Liver (tissue), 3 donors: ENCODE measurements around the gene LYRM2.

Source experiments
- ATF3 ChIP-seq: IDR thresholded peaks from 2 replicates; pipeline ENCODE4 v1.6.1; 2016; ENCODE audit warnings: antibody characterized with exemption
- CTCF ChIP-seq: fragments of 150-350 bp; IDR thresholded peaks from 2 replicates; pipeline ENCODE4 v1.5.1; 2017; ENCODE audit warnings: improper control_type of control experiment, low read depth, low read length; ENCODE audit not compliant: missing input control
- GABPA ChIP-seq, 2 donors: IDR thresholded peaks in 1 of 2; conservative IDR thresholded peaks in 1 of 2; 2 replicates each; pipeline ENCODE4 v1.6.1; 2016; ENCODE audit warnings: antibody characterized with exemption in 2 of 2, mild to moderate bottlenecking in 1 of 2, moderate library complexity in 1 of 2
- HNF4A ChIP-seq, 2 donors: conservative IDR thresholded peaks; 2 replicates each; pipeline ENCODE4 v1.6.1; 2016; ENCODE audit warnings: antibody characterized with exemption in 2 of 2, mild to moderate bottlenecking in 2 of 2
- HNF4G ChIP-seq: IDR thresholded peaks from 2 replicates; pipeline ENCODE4 v1.6.1; 2016; ENCODE audit warnings: antibody characterized with exemption
- RAD21 ChIP-seq, 2 donors: IDR thresholded peaks; 2 replicates each; pipeline ENCODE4 v1.6.1; 2016; ENCODE audit warnings: antibody characterized with exemption in 2 of 2, mild to moderate bottlenecking in 2 of 2
- REST ChIP-seq: IDR thresholded peaks from 2 replicates; pipeline ENCODE4 v1.6.1; 2016; ENCODE audit warnings: antibody characterized with exemption, mild to moderate bottlenecking
- RXRA ChIP-seq, 2 donors: IDR thresholded peaks; 2 replicates each; pipeline ENCODE4 v1.6.1; 2017 to 2018; ENCODE audit warnings: antibody characterized with exemption in 2 of 2, mild to moderate bottlenecking in 1 of 2
- SP1 ChIP-seq: IDR thresholded peaks from 2 replicates; pipeline ENCODE4 v1.6.1; 2018; ENCODE audit warnings: antibody characterized with exemption, mild to moderate bottlenecking
- TAF1 ChIP-seq: conservative IDR thresholded peaks from 2 replicates; pipeline ENCODE4 v1.6.1; 2016; ENCODE audit warnings: antibody characterized with exemption, mild to moderate bottlenecking
- YY1 ChIP-seq: IDR thresholded peaks from 2 replicates; pipeline ENCODE4 v1.6.1; 2016; ENCODE audit warnings: antibody characterized with exemption, mild to moderate bottlenecking
- donor health status: healthy.
- donor health status: healthy.

GRCh38 chr6:89566008-89566800 lies 72.3 kb downstream of the LYRM2 start:
- no peak for TF ChIP-seq CTCF
- TF ChIP-seq YY1 = no peak
- no peak for TF ChIP-seq RAD21 (IDR thresholded peaks at IDR 0.05)
- no peak for TF ChIP-seq TAF1
- no peak for TF ChIP-seq HNF4A (conservative IDR thresholded peaks at IDR 0.05)
- TF ChIP-seq RXRA (IDR thresholded peaks at IDR 0.05) = no peak
- TF ChIP-seq HNF4G = no peak
- no peak for TF ChIP-seq SP1
- TF ChIP-seq REST = no peak
- TF ChIP-seq ATF3 = no peak
- TF ChIP-seq GABPA (IDR thresholded peaks at IDR 0.05 in 1 of 2, conservative IDR thresholded peaks at IDR 0.05 in 1 of 2) = no peak
